ENCODE results near the gene SP4.

Gene SP4

GRCh38 chr7:21450941-21451340 is 23.1 kb downstream of the SP4 start:
- H3K9me3 ChIP-seq (ENCODE audit: low read length): no peaks in the 10 kb centered on the region
- H3K27me3 ChIP-seq (ENCODE audit: control insufficient read depth in 1 of 2, insufficient read depth in 2 of 2, low read length in 2 of 2): no peaks in the 10 kb centered on the region
- H3K27ac ChIP-seq (ENCODE audit: low read depth, low read length): no peak overlapping the region
- no peak overlapping the region for H3K4me3 ChIP-seq (ENCODE audit: low read depth in 1 of 2, low read length in 2 of 2)
- H3K9ac ChIP-seq (ENCODE audit: low read length): no peak overlapping the region
- H3K36me3 ChIP-seq (ENCODE audit: insufficient read depth, low read length): no peaks in the 10 kb centered on the region
- H3K4me1 ChIP-seq (ENCODE audit: insufficient read depth, low read length): no peaks in the 10 kb centered on the region

DNA sequence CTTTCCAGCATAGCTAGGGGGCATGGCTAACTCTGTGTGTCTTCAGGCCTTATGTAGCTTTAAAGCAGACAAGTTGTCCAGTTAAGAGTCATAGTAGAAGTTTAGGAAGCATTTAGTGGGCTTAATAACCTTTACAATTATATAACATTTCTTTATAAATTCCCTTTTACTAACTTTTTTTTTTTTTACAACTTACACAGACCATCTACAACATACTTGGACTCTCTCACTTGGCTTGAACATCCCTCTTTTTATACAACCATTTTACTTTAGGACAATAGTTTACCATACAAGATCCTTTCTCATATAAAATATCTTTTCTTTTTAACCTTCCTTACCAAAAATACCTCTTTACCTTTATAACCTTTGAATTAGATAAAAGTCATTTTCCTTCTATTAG is 26.3 kb downstream of the SP4 start:
- Histone ChIP-seq H3K9ac (ENCODE audit: low read length) (no peak overlapping the region), H3K27ac (ENCODE audit: low read depth, low read length) (no peak overlapping the region), H3K4me3 (ENCODE audit: low read depth in 1 of 2, low read length in 2 of 2) (no peak overlapping the region), H3K36me3 (ENCODE audit: insufficient read depth, low read length) (no peaks in the 10 kb centered on the region), H3K27me3 (ENCODE audit: control insufficient read depth in 1 of 2, insufficient read depth in 2 of 2, low read length in 2 of 2) (no peaks in the 10 kb centered on the region), H3K4me1 (ENCODE audit: insufficient read depth, low read length) (peaks cover 4% of the 10 kb centered on the region), H3K9me3 (ENCODE audit: low read length) (no peaks in the 10 kb centered on the region)

DNA sequence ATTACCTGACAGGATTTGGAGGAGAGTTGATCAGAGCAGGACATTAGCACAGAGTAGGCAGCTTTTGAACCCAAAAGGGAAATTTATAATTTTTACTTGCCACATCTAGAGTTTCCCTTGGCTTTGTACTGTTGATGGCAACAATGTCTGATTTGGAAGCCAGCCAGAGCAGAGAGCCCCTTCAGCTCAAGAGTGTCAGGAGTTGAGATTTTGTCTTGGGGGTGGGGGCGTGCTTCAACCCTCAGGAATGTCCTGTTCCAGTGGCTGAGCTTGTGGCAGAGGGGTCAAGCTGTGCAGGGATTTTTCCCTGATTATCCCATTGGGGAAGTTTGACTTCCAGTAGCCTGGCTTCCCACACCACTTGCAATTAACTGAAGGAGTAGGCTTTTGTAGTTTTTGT is 27.0 kb downstream of the SP4 start:
- no peak overlapping the region for H3K4me3 ChIP-seq (ENCODE audit: low read depth in 1 of 2, low read length in 2 of 2)
- no peaks in the 10 kb centered on the region for H3K36me3 ChIP-seq (ENCODE audit: insufficient read depth, low read length)
- no peaks in the 10 kb centered on the region for H3K9me3 ChIP-seq (ENCODE audit: low read length)
- H3K27ac ChIP-seq (ENCODE audit: low read depth, low read length): no peak overlapping the region
- H3K27me3 ChIP-seq (ENCODE audit: control insufficient read depth in 1 of 2, insufficient read depth in 2 of 2, low read length in 2 of 2): no peaks in the 10 kb centered on the region
- H3K9ac ChIP-seq (ENCODE audit: low read length): no peak overlapping the region
- peaks cover 4% of the 10 kb centered on the region for H3K4me1 ChIP-seq (ENCODE audit: insufficient read depth, low read length)

DNA sequence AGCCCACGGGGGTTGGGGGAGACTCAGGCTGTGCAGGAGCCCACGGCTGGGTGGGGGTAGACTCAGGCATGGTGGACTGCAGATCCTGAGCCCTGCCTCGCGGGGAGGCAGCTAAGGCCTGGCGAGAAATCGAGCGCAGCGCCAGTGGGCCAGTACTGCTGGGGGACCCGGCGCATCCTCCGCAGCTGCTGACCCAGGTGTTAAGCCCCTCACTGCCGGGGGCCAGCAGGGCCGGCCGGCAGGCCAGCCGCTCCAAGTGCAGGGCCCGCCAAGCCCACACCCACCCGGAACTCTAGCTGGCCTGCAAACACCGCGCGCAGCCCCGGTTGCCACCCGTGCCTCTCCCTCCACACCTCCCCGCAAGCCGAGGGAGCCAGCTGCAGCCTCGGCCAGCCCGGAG is 33.4 kb downstream of the SP4 start:
- no peaks in the 10 kb centered on the region for H3K27me3 ChIP-seq (ENCODE audit: control insufficient read depth in 1 of 2, insufficient read depth in 2 of 2, low read length in 2 of 2)
- H3K4me1 ChIP-seq (ENCODE audit: insufficient read depth, low read length): peaks cover 4% of the 10 kb centered on the region
- no peak overlapping the region for H3K27ac ChIP-seq (ENCODE audit: low read depth, low read length)
- H3K9ac ChIP-seq (ENCODE audit: low read length): no peak overlapping the region
- no peaks in the 10 kb centered on the region for H3K36me3 ChIP-seq (ENCODE audit: insufficient read depth, low read length)
- no peak overlapping the region for H3K4me3 ChIP-seq (ENCODE audit: low read depth in 1 of 2, low read length in 2 of 2)
- H3K9me3 ChIP-seq (ENCODE audit: low read length): no peaks in the 10 kb centered on the region

DNA sequence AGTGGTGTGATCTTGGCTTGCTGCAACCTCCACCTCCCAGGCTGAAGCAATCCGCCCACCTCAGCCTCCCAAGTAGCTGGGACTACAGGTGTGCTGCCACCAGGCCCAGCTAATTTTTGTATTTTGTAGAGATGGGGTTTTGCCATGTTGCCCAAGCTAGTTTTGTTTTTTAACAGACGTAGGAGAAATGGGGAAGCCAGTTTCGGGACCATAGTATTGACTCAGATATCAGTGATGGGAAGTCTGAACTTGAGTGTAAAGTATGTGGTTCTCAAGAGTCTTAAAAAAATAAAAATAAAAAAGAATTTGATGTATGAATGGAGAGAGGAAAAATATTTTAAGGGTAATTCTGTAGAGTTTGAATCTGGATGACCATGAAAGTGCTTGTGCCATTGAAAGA is 34.2 kb downstream of the SP4 start:
- Histone ChIP-seq H3K9me3 (ENCODE audit: low read length) (no peaks in the 10 kb centered on the region), H3K36me3 (ENCODE audit: insufficient read depth, low read length) (no peaks in the 10 kb centered on the region), H3K27ac (ENCODE audit: low read depth, low read length) (no peak overlapping the region), H3K4me3 (ENCODE audit: low read depth in 1 of 2, low read length in 2 of 2) (no peak overlapping the region), H3K4me1 (ENCODE audit: insufficient read depth, low read length) (peaks cover 4% of the 10 kb centered on the region), H3K27me3 (ENCODE audit: control insufficient read depth in 1 of 2, insufficient read depth in 2 of 2, low read length in 2 of 2) (no peaks in the 10 kb centered on the region), H3K9ac (ENCODE audit: low read length) (no peak overlapping the region)

DNA sequence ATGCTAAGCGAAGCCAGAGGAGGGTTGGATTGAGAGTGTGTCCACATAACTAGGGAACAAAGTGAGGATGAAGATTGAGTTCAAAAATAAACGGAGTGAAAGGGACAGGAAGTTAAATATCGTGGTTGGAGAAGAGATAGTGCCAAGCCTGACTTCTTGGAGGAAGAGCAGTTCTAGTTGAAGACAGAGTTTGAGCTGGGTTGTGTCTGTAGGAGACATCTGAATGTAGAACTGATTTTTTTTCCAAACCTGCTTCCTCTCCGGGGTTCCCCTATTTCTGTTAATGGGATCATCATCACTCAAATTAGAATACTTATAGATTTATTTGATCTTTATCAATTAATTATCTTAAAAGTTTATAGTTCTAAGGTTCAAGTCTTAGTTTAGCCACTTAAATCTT is 35.6 kb downstream of the SP4 start:
- Histone ChIP-seq H3K27me3 (ENCODE audit: control insufficient read depth in 1 of 2, insufficient read depth in 2 of 2, low read length in 2 of 2) (no peaks in the 10 kb centered on the region), H3K4me1 (ENCODE audit: insufficient read depth, low read length) (peaks cover 4% of the 10 kb centered on the region), H3K27ac (ENCODE audit: low read depth, low read length) (no peak overlapping the region), H3K9me3 (ENCODE audit: low read length) (no peaks in the 10 kb centered on the region), H3K4me3 (ENCODE audit: low read depth in 1 of 2, low read length in 2 of 2) (no peak overlapping the region), H3K36me3 (ENCODE audit: insufficient read depth, low read length) (no peaks in the 10 kb centered on the region), H3K9ac (ENCODE audit: low read length) (no peak overlapping the region)

DNA sequence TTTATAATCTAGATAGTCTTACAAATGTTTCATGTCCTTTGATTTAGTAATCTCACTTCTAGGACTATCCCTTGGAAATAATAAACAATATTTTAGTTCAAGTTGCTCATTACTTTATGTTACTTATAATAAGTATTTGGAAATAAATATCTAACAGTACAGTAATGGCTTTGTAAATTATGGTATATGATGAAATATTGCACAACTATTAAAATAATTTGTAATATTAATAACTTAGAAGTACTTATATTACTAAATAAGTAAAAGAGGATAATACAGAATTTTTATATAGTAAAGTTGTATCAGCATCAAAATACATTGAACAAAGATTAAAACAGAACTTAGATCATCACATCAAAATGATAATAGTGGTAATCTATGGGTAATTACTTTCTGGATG is 41.1 kb downstream of the SP4 start:
- Histone ChIP-seq H3K9me3 (ENCODE audit: low read length) (no peaks in the 10 kb centered on the region), H3K4me3 (ENCODE audit: low read depth in 1 of 2, low read length in 2 of 2) (no peak overlapping the region), H3K9ac (ENCODE audit: low read length) (no peak overlapping the region), H3K36me3 (ENCODE audit: insufficient read depth, low read length) (no peaks in the 10 kb centered on the region), H3K27ac (ENCODE audit: low read depth, low read length) (no peak overlapping the region), H3K4me1 (ENCODE audit: insufficient read depth, low read length) (no peaks in the 10 kb centered on the region), H3K27me3 (ENCODE audit: control insufficient read depth in 1 of 2, insufficient read depth in 2 of 2, low read length in 2 of 2) (no peaks in the 10 kb centered on the region)

GRCh38 chr7:21469894-21470293 is 42.0 kb downstream of the SP4 start:
- Histone ChIP-seq H3K9me3 (ENCODE audit: low read length) (no peaks in the 10 kb centered on the region), H3K4me3 (ENCODE audit: low read depth in 1 of 2, low read length in 2 of 2) (no peak overlapping the region), H3K9ac (ENCODE audit: low read length) (no peak overlapping the region), H3K27me3 (ENCODE audit: control insufficient read depth in 1 of 2, insufficient read depth in 2 of 2, low read length in 2 of 2) (no peaks in the 10 kb centered on the region), H3K27ac (ENCODE audit: low read depth, low read length) (no peak overlapping the region), H3K36me3 (ENCODE audit: insufficient read depth, low read length) (no peaks in the 10 kb centered on the region), H3K4me1 (ENCODE audit: insufficient read depth, low read length) (no peaks in the 10 kb centered on the region)

DNA sequence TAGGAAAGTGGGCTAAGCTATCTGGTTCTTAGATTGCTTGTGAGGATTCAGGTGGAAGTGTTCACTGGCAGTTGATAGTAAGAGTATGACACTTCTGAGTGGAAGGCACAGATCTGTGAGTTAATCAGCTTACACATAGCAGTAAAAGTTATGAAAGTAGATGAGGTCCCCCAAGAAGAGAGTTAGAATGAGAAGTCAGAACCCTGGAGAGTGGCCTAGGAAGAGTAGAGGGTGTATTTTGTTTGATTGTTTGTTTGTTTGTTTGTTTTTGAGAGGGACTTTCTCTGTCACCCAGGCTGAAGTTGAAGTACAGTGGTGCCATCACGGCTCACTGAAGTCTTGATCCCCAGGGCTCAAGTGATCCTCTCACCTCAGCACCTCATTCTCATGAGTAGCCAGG is 44.1 kb downstream of the SP4 start:
- no peak overlapping the region for H3K9ac ChIP-seq (ENCODE audit: low read length)

GRCh38 chr7:21476429-21476828 is 48.5 kb downstream of the SP4 start:
- H3K27ac ChIP-seq (ENCODE audit: low read depth, low read length): no peak overlapping the region

More for the DNA sequence above, 44.1 kb downstream of the SP4 start:
- Histone ChIP-seq H3K27me3 (ENCODE audit: control insufficient read depth in 1 of 2, insufficient read depth in 2 of 2, low read length in 2 of 2) (no peaks in the 10 kb centered on the region), H3K9me3 (ENCODE audit: low read length) (no peaks in the 10 kb centered on the region), H3K27ac (ENCODE audit: low read depth, low read length) (no peak overlapping the region), H3K36me3 (ENCODE audit: insufficient read depth, low read length) (no peaks in the 10 kb centered on the region), H3K4me3 (ENCODE audit: low read depth in 1 of 2, low read length in 2 of 2) (no peak overlapping the region), H3K4me1 (ENCODE audit: insufficient read depth, low read length) (no peaks in the 10 kb centered on the region)

DNA sequence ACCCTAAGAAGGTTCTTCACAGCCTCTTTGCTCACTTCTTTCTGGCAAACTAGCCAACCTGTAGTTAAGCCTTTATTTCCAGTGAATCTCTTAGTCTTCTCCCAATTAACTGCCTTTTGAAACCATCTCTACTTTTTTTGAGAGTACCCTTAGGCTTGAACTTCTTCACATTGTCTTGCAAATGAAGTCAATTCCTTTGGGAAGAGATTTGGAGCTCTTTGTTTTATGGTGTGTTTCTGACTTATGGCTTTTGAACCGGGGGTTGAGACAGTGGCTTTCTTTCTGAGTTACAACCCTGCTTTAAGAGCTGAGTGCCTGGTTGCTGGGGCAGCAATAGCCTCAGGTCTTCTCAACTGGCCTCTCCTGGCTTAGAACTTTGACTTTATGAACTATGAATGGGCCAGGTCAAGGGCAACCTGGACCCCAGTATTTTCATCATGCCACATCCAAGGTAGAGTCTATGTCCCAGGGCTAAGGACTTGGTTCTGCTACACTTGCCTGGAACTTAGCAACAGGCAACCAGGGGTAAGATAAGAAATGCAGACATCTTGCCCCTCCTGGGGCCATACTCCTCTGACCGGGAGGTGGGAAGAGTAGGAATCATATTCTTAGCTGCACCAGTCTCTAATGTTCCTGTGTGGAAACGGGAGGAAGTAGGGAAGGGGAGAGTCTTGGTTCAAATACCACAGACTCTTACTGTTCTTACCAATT is 53.0 kb downstream of the SP4 start:
- Histone ChIP-seq H3K27me3 (ENCODE audit: control insufficient read depth in 1 of 2, insufficient read depth in 2 of 2, low read length in 2 of 2) (no peaks in the 10 kb centered on the region), H3K36me3 (ENCODE audit: insufficient read depth, low read length) (no peaks in the 10 kb centered on the region), H3K4me3 (ENCODE audit: low read depth in 1 of 2, low read length in 2 of 2) (no peak overlapping the region), H3K9ac (ENCODE audit: low read length) (no peak overlapping the region), H3K27ac (ENCODE audit: low read depth, low read length) (no peak overlapping the region), H3K4me1 (ENCODE audit: insufficient read depth, low read length) (no peaks in the 10 kb centered on the region), H3K9me3 (ENCODE audit: low read length) (no peaks in the 10 kb centered on the region)

More at GRCh38 chr7:21476429-21476828, 48.5 kb downstream of the SP4 start:
- no peaks in the 10 kb centered on the region for H3K9me3 ChIP-seq (ENCODE audit: low read length)
- H3K36me3 ChIP-seq (ENCODE audit: insufficient read depth, low read length): no peaks in the 10 kb centered on the region
- H3K9ac ChIP-seq (ENCODE audit: low read length): no peak overlapping the region
- H3K27me3 ChIP-seq (ENCODE audit: control insufficient read depth in 1 of 2, insufficient read depth in 2 of 2, low read length in 2 of 2): no peaks in the 10 kb centered on the region
- H3K4me1 ChIP-seq (ENCODE audit: insufficient read depth, low read length): no peaks in the 10 kb centered on the region
- no peak overlapping the region for H3K4me3 ChIP-seq (ENCODE audit: low read depth in 1 of 2, low read length in 2 of 2)

DNA sequence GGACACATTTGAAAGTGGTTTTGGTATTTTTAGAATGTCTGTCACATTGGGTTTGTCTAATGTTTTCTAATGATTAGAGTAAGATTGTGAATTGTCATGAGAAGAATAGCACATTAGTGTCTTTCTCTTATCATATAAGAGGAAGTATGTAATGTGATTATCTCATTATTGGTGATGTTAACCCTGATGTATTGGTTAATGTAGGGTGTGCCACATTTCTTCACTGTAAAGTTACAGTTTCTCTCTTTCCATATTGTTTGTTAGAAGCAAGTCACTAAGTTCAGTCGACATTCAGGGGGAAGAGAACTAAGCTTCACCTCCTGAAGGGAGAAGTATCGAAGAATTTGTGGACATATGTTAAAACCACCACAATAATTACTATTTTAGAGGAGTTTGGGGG is 58.6 kb downstream of the SP4 start:
- Histone ChIP-seq H3K36me3 (ENCODE audit: insufficient read depth, low read length) (no peaks in the 10 kb centered on the region), H3K9ac (ENCODE audit: low read length) (no peak overlapping the region), H3K4me1 (ENCODE audit: insufficient read depth, low read length) (no peaks in the 10 kb centered on the region), H3K27ac (ENCODE audit: low read depth, low read length) (no peak overlapping the region), H3K9me3 (ENCODE audit: low read length) (no peaks in the 10 kb centered on the region), H3K27me3 (ENCODE audit: control insufficient read depth in 1 of 2, insufficient read depth in 2 of 2, low read length in 2 of 2) (no peaks in the 10 kb centered on the region), H3K4me3 (ENCODE audit: low read depth in 1 of 2, low read length in 2 of 2) (no peak overlapping the region)

All from muscle layer of colon (tissue), 2 donors.